ENCODE results near the gene GTPBP4.

The GTPBP4 gene

DNA sequence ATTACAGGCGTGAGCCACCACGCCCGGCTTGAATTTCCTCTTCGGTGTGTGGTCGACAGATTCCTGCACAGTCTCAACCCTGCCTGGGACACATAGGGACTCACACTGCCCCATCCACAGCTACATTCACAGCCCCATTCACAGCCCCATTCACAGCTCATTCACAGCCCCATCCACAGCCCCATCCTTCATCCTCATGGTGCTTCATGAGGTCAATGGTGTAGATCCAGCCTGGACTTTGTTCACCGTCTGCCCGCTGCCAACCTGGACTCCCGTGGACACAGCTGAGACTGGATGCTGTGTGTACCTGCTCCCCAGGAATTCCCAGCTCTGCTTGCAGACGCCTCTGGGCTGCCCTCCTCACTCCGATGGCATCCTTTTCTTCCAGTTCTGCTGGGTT, 32.2 kb downstream of the GTPBP4 start:
- no peak overlapping the region for H3K4me3 ChIP-seq (ENCODE audit: low read depth in 1 of 5, low read length in 5 of 5)
- no peak overlapping the region for H3K9ac ChIP-seq (ENCODE audit: low read length in 5 of 5)
- H3K4me1 ChIP-seq (ENCODE audit: control insufficient read depth in 5 of 5, insufficient read depth in 5 of 5, low read length in 5 of 5) = no peaks in the 10 kb centered on the region
- no peak overlapping the region for H3K27ac ChIP-seq (ENCODE audit: low read depth, low read length)
- no peaks in the 10 kb centered on the region for H3K27me3 ChIP-seq (ENCODE audit: control insufficient read depth in 5 of 5, insufficient read depth in 4 of 5, low read length in 5 of 5)
- H3K36me3 ChIP-seq (ENCODE audit: control insufficient read depth in 5 of 5, insufficient read depth in 5 of 5, low read length in 5 of 5) = peaks cover 15 to 45% (median 36%) of the 10 kb centered on the region in 5 donors
- H3K9me3 ChIP-seq (ENCODE audit: control insufficient read depth in 5 of 5, low read length in 5 of 5) = no peaks in the 10 kb centered on the region

DNA sequence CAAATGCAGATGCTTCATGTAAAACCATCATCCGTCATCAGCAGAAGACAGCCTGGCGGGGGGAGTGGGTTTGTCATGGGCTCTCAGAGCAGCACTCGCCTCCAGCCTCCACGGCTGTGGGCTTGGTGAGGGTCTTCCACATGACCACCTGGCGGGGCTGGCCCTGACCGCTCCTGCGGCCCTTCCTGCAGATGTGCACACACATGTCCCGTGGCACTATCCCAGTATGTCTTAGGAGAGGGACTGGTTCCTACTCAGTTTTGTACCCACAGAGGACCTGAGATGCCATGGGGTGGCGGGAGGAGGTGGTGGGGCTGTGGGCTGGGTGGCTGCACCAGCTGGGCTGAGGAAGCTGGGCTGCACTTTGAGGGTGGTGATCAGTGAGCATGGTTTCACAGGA, 32.7 kb downstream of the GTPBP4 start:
- Histone ChIP-seq H3K27me3 (ENCODE audit: control insufficient read depth in 5 of 5, insufficient read depth in 4 of 5, low read length in 5 of 5) (no peaks in the 10 kb centered on the region), H3K27ac (ENCODE audit: low read depth, low read length) (no peak overlapping the region), H3K36me3 (ENCODE audit: control insufficient read depth in 5 of 5, insufficient read depth in 5 of 5, low read length in 5 of 5) (peaks cover 15 to 40% (median 31%) of the 10 kb centered on the region in 5 donors), H3K9ac (ENCODE audit: low read length in 5 of 5) (no peak overlapping the region), H3K9me3 (ENCODE audit: control insufficient read depth in 5 of 5, low read length in 5 of 5) (no peaks in the 10 kb centered on the region), H3K4me3 (ENCODE audit: low read depth in 1 of 5, low read length in 5 of 5) (no peak overlapping the region), H3K4me1 (ENCODE audit: control insufficient read depth in 5 of 5, insufficient read depth in 5 of 5, low read length in 5 of 5) (no peaks in the 10 kb centered on the region)

DNA sequence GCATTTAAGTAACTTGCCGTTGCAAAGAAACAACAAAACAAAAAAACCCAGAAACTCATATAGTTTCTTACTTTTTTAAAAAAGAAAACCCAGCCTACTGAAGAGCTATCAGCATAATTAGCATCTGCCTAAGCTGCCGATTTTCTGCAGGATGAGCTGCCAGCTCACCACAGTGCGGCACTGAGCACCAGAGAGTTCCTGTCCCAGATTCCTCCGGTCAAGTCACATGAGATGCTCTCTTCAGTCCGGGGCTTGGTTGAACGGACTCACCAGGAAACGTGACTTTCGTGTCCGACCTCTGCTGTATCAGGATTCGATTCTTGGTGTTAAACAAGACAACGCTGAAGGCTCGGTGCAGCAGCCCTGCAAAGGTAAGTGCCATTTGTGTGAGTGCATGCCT, 34.2 kb downstream of the GTPBP4 start:
- Histone ChIP-seq H3K36me3 (ENCODE audit: control insufficient read depth in 5 of 5, insufficient read depth in 5 of 5, low read length in 5 of 5) (peaks cover 3 to 26% (median 17%) of the 10 kb centered on the region in 5 donors), H3K9ac (ENCODE audit: low read length in 5 of 5) (no peak overlapping the region), H3K4me1 (ENCODE audit: control insufficient read depth in 5 of 5, insufficient read depth in 5 of 5, low read length in 5 of 5) (no peaks in the 10 kb centered on the region), H3K27me3 (ENCODE audit: control insufficient read depth in 5 of 5, insufficient read depth in 4 of 5, low read length in 5 of 5) (no peaks in the 10 kb centered on the region), H3K27ac (ENCODE audit: low read depth, low read length) (no peak overlapping the region), H3K4me3 (ENCODE audit: low read depth in 1 of 5, low read length in 5 of 5) (no peak overlapping the region), H3K9me3 (ENCODE audit: control insufficient read depth in 5 of 5, low read length in 5 of 5) (no peaks in the 10 kb centered on the region)

DNA sequence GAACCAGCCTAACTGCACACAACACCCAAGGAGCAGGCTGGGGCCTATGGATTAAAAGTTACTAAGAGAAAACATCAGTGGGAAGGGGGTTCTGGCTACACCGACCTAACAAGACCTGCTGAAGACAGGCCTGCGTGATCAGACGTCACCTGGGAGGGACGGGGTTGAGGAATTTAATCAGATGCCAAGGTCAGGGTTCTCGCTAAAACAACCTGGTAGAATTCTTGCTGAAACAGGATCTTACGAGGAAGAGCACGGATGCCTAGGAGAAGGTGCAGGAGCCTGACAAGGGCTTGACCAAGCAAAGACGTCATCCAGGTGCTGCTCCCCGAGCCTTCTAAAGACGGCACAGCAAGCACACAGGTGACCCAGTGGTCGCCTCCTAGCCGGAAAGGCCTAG, 35.9 kb downstream of the GTPBP4 start:
- no peak overlapping the region for H3K9ac ChIP-seq (ENCODE audit: low read length in 5 of 5)

DNA sequence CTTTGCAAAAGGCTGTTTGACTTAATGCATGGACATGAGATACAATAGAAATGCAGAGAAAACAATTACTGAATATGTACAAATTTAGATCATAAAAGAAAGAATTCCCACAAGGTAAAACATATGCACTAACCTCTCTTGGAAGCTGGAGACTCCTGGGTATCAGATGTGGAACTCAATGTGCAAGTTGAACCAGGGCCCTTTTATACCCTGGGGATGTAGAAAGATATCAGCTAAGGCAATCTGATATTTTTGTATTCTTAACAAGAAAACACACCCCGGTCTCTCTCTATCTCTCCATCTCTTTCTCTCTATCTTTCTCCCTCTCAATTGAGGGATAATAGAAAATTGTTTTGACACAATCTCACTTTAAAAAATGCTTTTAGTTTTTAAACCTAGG, 37.4 kb downstream of the GTPBP4 start, which contains the start of gene IDI2:
Gene IDI2 (minus strand): TSS at position 177 of the 400 bp plus-strand sequence. CDS start 1,136 bp downstream, outside the sequence.
- H3K4me3 ChIP-seq (ENCODE audit: low read depth in 1 of 5, low read length in 5 of 5) = no peak within 1 kb of the TSS
- H3K27me3 ChIP-seq (ENCODE audit: control insufficient read depth in 5 of 5, insufficient read depth in 4 of 5, low read length in 5 of 5) = no peaks in the 10 kb centered on the region
- no peak within 1 kb of the TSS for H3K27ac ChIP-seq (ENCODE audit: low read depth, low read length)
- H3K36me3 ChIP-seq (ENCODE audit: control insufficient read depth in 5 of 5, insufficient read depth in 5 of 5, low read length in 5 of 5) = no peaks in the 10 kb centered on the region
- H3K4me1 ChIP-seq (ENCODE audit: control insufficient read depth in 5 of 5, insufficient read depth in 5 of 5, low read length in 5 of 5) = no peaks in the 10 kb centered on the region
- no peaks in the 10 kb centered on the region for H3K9me3 ChIP-seq (ENCODE audit: control insufficient read depth in 5 of 5, low read length in 5 of 5)
- H3K9ac ChIP-seq (ENCODE audit: low read length in 5 of 5) = no peak within 1 kb of the TSS

More for the DNA sequence above, 35.9 kb downstream of the GTPBP4 start:
- Histone ChIP-seq H3K27me3 (ENCODE audit: control insufficient read depth in 5 of 5, insufficient read depth in 4 of 5, low read length in 5 of 5) (no peaks in the 10 kb centered on the region), H3K9me3 (ENCODE audit: control insufficient read depth in 5 of 5, low read length in 5 of 5) (no peaks in the 10 kb centered on the region), H3K27ac (ENCODE audit: low read depth, low read length) (no peak overlapping the region), H3K4me3 (ENCODE audit: low read depth in 1 of 5, low read length in 5 of 5) (no peak overlapping the region), H3K36me3 (ENCODE audit: control insufficient read depth in 5 of 5, insufficient read depth in 5 of 5, low read length in 5 of 5) (peaks cover 0 to 14% (median 9%) of the 10 kb centered on the region in 5 donors), H3K4me1 (ENCODE audit: control insufficient read depth in 5 of 5, insufficient read depth in 5 of 5, low read length in 5 of 5) (no peaks in the 10 kb centered on the region)

- Histone ChIP-seq H3K4me3 (ENCODE audit: low read depth in 1 of 5, low read length in 5 of 5) (no peak overlapping the region), H3K9ac (ENCODE audit: low read length in 5 of 5) (no peak overlapping the region), H3K27ac (ENCODE audit: low read depth, low read length) (no peak overlapping the region)
Measured at GRCh38 chr10:1026578-1026977, 38.3 kb downstream of the GTPBP4 start.

DNA sequence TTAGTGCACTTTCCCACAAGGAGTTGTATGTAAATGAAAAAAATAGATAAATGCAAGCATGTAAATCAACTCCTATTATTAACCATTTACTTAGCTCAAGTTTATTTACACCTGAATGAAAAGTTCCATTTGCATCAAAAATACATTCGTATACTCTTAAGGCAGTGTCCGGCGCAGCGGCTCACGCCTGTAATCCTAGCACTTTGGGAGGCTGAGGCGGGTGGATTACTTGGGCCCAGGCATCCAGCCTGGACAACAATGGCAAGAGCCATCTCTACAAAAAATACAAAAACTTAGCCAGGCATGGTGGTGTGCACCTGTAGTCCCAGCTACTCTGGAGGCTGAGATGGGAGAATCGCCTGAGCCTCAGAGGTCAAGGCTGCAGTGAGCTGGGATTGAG, 41.6 kb downstream of the GTPBP4 start:
- Histone ChIP-seq H3K27me3 (ENCODE audit: control insufficient read depth in 5 of 5, insufficient read depth in 4 of 5, low read length in 5 of 5) (no peaks in the 10 kb centered on the region), H3K9ac (ENCODE audit: low read length in 5 of 5) (no peak overlapping the region), H3K4me3 (ENCODE audit: low read depth in 1 of 5, low read length in 5 of 5) (no peak overlapping the region), H3K4me1 (ENCODE audit: control insufficient read depth in 5 of 5, insufficient read depth in 5 of 5, low read length in 5 of 5) (peaks cover 0 to 13% (median 3%) of the 10 kb centered on the region in 5 donors), H3K36me3 (ENCODE audit: control insufficient read depth in 5 of 5, insufficient read depth in 5 of 5, low read length in 5 of 5) (no peaks in the 10 kb centered on the region), H3K27ac (ENCODE audit: low read depth, low read length) (no peak overlapping the region), H3K9me3 (ENCODE audit: control insufficient read depth in 5 of 5, low read length in 5 of 5) (no peaks in the 10 kb centered on the region)

More at GRCh38 chr10:1026578-1026977, 38.3 kb downstream of the GTPBP4 start:
- Histone ChIP-seq H3K9me3 (ENCODE audit: control insufficient read depth in 5 of 5, low read length in 5 of 5) (no peaks in the 10 kb centered on the region), H3K27me3 (ENCODE audit: control insufficient read depth in 5 of 5, insufficient read depth in 4 of 5, low read length in 5 of 5) (no peaks in the 10 kb centered on the region), H3K4me1 (ENCODE audit: control insufficient read depth in 5 of 5, insufficient read depth in 5 of 5, low read length in 5 of 5) (no peaks in the 10 kb centered on the region), H3K36me3 (ENCODE audit: control insufficient read depth in 5 of 5, insufficient read depth in 5 of 5, low read length in 5 of 5) (no peaks in the 10 kb centered on the region)

GRCh38 chr10:1033601-1034000, 45.4 kb downstream of the GTPBP4 start:
- no peak overlapping the region for H3K27ac ChIP-seq (ENCODE audit: low read depth, low read length)
- no peaks in the 10 kb centered on the region for H3K27me3 ChIP-seq (ENCODE audit: control insufficient read depth in 5 of 5, insufficient read depth in 4 of 5, low read length in 5 of 5)
- H3K9ac ChIP-seq (ENCODE audit: low read length in 5 of 5) = peak overlapping the region in 1 of 5 donors; percentile 5
- H3K9me3 ChIP-seq (ENCODE audit: control insufficient read depth in 5 of 5, low read length in 5 of 5) = no peaks in the 10 kb centered on the region
- peaks cover 2 to 16% (median 8%) of the 10 kb centered on the region in 5 donors for H3K36me3 ChIP-seq (ENCODE audit: control insufficient read depth in 5 of 5, insufficient read depth in 5 of 5, low read length in 5 of 5)
- H3K4me1 ChIP-seq (ENCODE audit: control insufficient read depth in 5 of 5, insufficient read depth in 5 of 5, low read length in 5 of 5) = peaks cover 0 to 22% (median 5%) of the 10 kb centered on the region in 5 donors
- no peak overlapping the region for H3K4me3 ChIP-seq (ENCODE audit: low read depth in 1 of 5, low read length in 5 of 5)

DNA sequence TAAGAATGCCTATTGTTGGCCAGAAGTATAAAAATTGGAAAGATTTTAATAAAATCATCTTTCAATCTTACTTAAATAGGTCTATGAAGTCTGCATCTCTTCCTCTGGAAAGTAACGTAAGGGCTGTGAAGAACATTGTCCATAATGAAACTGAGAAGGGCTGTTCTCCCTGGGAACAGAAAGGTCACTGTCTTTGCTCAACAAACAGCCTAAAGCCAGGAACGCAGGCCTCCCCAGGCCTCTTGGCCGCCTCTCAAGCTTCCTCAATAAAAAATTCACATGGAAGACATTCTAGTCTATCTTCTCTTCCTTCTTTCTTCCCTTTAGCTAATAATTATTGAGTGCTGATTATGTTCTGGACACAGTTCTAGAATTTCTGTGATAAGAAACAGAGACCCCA, 46.5 kb downstream of the GTPBP4 start:
- Histone ChIP-seq H3K9me3 (ENCODE audit: control insufficient read depth in 5 of 5, low read length in 5 of 5) (no peaks in the 10 kb centered on the region), H3K4me1 (ENCODE audit: control insufficient read depth in 5 of 5, insufficient read depth in 5 of 5, low read length in 5 of 5) (peaks cover 0 to 22% (median 5%) of the 10 kb centered on the region in 5 donors), H3K27me3 (ENCODE audit: control insufficient read depth in 5 of 5, insufficient read depth in 4 of 5, low read length in 5 of 5) (no peaks in the 10 kb centered on the region), H3K36me3 (ENCODE audit: control insufficient read depth in 5 of 5, insufficient read depth in 5 of 5, low read length in 5 of 5) (peaks cover 2 to 24% (median 12%) of the 10 kb centered on the region in 5 donors), H3K27ac (ENCODE audit: low read depth, low read length) (peak overlapping the region; percentile 24), H3K4me3 (ENCODE audit: low read depth in 1 of 5, low read length in 5 of 5) (no peak overlapping the region), H3K9ac (ENCODE audit: low read length in 5 of 5) (no peak overlapping the region)

GRCh38 chr10:1035201-1035600, 47.0 kb downstream of the GTPBP4 start:
- Histone ChIP-seq H3K27ac (ENCODE audit: low read depth, low read length) (peak overlapping the region; percentile 24), H3K9me3 (ENCODE audit: control insufficient read depth in 5 of 5, low read length in 5 of 5) (no peaks in the 10 kb centered on the region), H3K4me3 (ENCODE audit: low read depth in 1 of 5, low read length in 5 of 5) (no peak overlapping the region), H3K4me1 (ENCODE audit: control insufficient read depth in 5 of 5, insufficient read depth in 5 of 5, low read length in 5 of 5) (peaks cover 0 to 22% (median 5%) of the 10 kb centered on the region in 5 donors), H3K36me3 (ENCODE audit: control insufficient read depth in 5 of 5, insufficient read depth in 5 of 5, low read length in 5 of 5) (peaks cover 2 to 26% (median 15%) of the 10 kb centered on the region in 5 donors), H3K9ac (ENCODE audit: low read length in 5 of 5) (peak overlapping the region in 1 of 5 donors; percentile 22), H3K27me3 (ENCODE audit: control insufficient read depth in 5 of 5, insufficient read depth in 4 of 5, low read length in 5 of 5) (no peaks in the 10 kb centered on the region)

Data from subcutaneous abdominal adipose tissue (tissue), 5 donors.